Panc1 (cell line): ENCODE measurements around the gene HTR1B. TPM values are rescaled to one million over a fixed set of nuclear protein-coding genes. Genes with fewer than 3 reads are reported as not detected.

Experiments used
- ATAC-seq: fragments of 200-7000 bp; cut with Tn5 transposase; 2 replicates; pipeline ENCODE4 v1.9.1; 2020; ENCODE audit warnings: mild to moderate bottlenecking, moderate library complexity
- BruUV-seq: library from RNA; stranded (reverse); fragments of 400-500 nt; replicated peaks from 2 replicates; lab custom pipeline; 2021; lab: Mats Ljungman, UMichigan
- CTCF ChIA-PET: fragments of 300-600 bp; sonication (Branson Sonifier 250); formaldehyde crosslinking; loops from one replicate; lab custom pipeline; 2022; ENCODE audit warnings: antibody characterized with exemption; lab: Charles Lee
- POLR2A ChIA-PET: fragments of 300-600 bp; sonication (Branson Sonifier 250); formaldehyde crosslinking; loops from one replicate; lab custom pipeline; 2022; ENCODE audit warnings: antibody characterized with exemption; lab: Charles Lee
- DNase-seq: peaks from one replicate; pipeline ENCODE4 v3.0.0-alpha.2; 2010; ENCODE audit warnings: low read depth, low spot score
- H3K27ac ChIP-seq: 2 replicates; pipeline ENCODE4 v1.5.1; 2011; ENCODE audit warnings: mild to moderate bottlenecking, low read length, inconsistent platforms
- H3K27me3 ChIP-seq: fragments of 200-500 bp; sonication (Bioruptor generic); 2 replicates; pipeline ENCODE4 v1.6.0; 2014; ENCODE audit warnings: low read length, inconsistent platforms; ENCODE audit not compliant: control insufficient read depth, insufficient read depth
- H3K36me3 ChIP-seq: fragments of 200-500 bp; sonication (Bioruptor generic); 2 replicates; pipeline ENCODE4 v1.5.1; 2014; ENCODE audit warnings: inconsistent platforms, mild to moderate bottlenecking, low read length, moderate library complexity; ENCODE audit not compliant: control insufficient read depth, insufficient read depth
- H3K4me1 ChIP-seq: 2 replicates; pipeline ENCODE4 v1.5.1; 2011; ENCODE audit warnings: inconsistent platforms, mild to moderate bottlenecking, low read length, moderate library complexity; ENCODE audit not compliant: control insufficient read depth, insufficient read depth
- H3K4me3 ChIP-seq, 2 experiments: 2 replicates each; pipeline ENCODE4 v1.5.1; 2011 to 2012; ENCODE audit warnings: low read depth in 2 of 2, low read length in 2 of 2, mild to moderate bottlenecking in 2 of 2, inconsistent platforms in 1 of 2, moderate library complexity in 1 of 2
- H3K9me3 ChIP-seq: fragments of 200-500 bp; sonication (Bioruptor generic); 2 replicates; pipeline ENCODE4 v1.5.1; 2014; ENCODE audit warnings: low read depth, mild to moderate bottlenecking, inconsistent platforms, low read length, moderate library complexity; ENCODE audit not compliant: control insufficient read depth, insufficient read depth
- POLR2AphosphoS5 ChIP-seq: IDR thresholded peaks from 2 replicates; pipeline ENCODE4 v1.6.1; 2012; ENCODE audit warnings: mild to moderate bottlenecking, low read depth, low read length, moderate library complexity
- SIN3A ChIP-seq: IDR thresholded peaks from 2 replicates; pipeline ENCODE4 v1.6.1; 2012; ENCODE audit warnings: low read depth, mild to moderate bottlenecking, low read length, moderate library complexity, borderline replicate concordance; ENCODE audit not compliant: insufficient read depth
- TCF7L2 ChIP-seq: IDR thresholded peaks from 2 replicates; pipeline ENCODE4 v1.6.1; 2011; ENCODE audit warnings: mild to moderate bottlenecking, low read depth, low read length, inconsistent platforms
- in situ Hi-C: cut with HindIII; loops from 2 replicates; pipeline ENCODE4 v1.10.0; 2016; ENCODE audit warnings: low sequenced_read_pairs, low pct_unique_long_range_greater_than_20kb
- intact Hi-C: fragments of 100-400 bp; cut with micrococcal nuclease; formaldehyde crosslinking; loops from one replicate; pipeline ENCODE4 v1.10.0; 2022; ENCODE audit not compliant: unreplicated experiment
- total RNA-seq: library from RNA; stranded (reverse); gene quantifications from one replicate; pipeline ENCODE4 v1.2.1, GENCODE V29; 2021; ENCODE audit not compliant: unreplicated experiment
- TF ChIP-seq, protein P1 (sequence below): fragments of 450-650 bp; IDR thresholded peaks from 2 replicates; pipeline ENCODE4 v1.5.1; 2017; ENCODE audit warnings: mild to moderate bottlenecking
- TF ChIP-seq, protein P2 (sequence below), 2 experiments: IDR thresholded peaks; 2 replicates each; pipeline ENCODE4 v1.6.1; 2011 to 2012; ENCODE audit warnings: low read depth in 2 of 2, control low read depth in 1 of 2, low read length in 1 of 2, mild to moderate bottlenecking in 1 of 2, moderate library complexity in 1 of 2; ENCODE audit not compliant: insufficient read depth in 1 of 2

Gene HTR1B
- total RNA-seq, 1 experiment from 2014 or later: 14.0 TPM

DNA sequence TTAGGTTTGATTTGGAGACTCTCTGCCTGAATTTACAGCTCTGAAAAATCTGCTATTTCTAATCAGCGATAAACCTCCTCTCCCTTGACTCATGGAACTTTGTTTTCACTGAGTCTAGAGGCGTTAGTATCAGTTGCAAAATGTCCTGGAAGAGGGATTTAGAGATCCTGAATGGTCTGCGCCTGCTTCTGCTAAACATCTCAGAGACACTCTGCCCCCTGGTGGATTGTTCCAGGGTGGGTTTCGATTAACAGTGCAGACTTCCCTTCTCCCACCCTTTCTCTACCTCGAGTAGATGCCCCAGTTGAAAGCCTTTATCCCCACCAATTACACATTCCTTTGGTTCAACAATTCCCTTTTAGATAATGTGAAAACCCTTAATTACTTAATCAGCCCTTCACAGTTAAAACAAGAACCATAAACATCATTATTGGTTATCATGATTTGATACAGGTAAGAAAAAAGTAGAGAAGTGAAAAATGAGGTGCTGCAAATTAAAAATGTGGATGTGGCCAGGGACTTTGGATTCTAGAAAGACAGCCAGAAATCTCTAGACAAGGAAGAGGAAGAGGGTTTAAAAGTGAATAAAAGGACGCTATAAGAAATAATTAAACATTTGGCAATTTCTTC is 5.5 kb downstream of the HTR1B start:
- in situ Hi-C loops: no loop called here

DNA sequence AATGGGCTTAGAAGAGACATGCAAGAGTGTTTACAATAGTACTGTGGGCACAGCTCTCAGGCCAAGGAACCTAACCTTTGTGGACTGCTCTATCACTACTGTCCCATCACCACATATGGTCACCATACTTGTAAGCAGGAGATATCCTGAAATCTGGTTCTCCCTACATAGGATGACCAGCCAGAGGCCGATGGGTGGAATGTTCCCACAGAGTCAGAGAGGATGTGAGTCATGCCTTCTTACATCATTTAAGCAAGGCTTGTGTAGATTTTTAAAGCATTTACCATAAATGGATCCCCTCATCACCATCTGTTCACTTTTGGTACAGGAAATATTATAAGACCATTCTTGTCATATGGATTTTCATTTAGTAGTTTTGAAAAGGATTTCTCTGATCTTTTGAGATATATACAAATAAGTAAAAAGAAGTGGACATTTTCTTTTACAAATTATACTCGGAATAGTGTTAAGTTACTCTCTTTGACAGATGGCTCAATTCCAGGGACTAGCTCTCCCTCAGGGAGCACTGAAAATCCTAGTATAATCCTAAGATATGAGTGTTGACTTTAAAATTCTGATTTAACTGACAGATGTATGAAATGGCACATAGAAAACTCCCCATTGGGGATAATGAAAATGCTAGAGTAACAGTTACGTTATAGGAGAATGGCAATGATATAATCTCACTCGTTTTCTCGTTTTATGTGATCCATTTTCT is 6.6 kb downstream of the HTR1B start:
- BruUV-seq: no TSS peak
- ChIA-PET POLR2A (no interaction called here), CTCF (interaction anchor here (0.5 to 0.6 kb wide), 2 partner anchors 10 to 586 kb away, joined by 3 read pairs; no protein-coding TSS in a partner anchor)
- intact Hi-C loops (loop anchor here (5.0 kb wide), 1 partner anchor 164 kb away; no protein-coding TSS in a partner anchor), in situ Hi-C loops (no loop called here)
- H3K27ac ChIP-seq: peak overlapping the region; percentile 88
- TF ChIP-seq, protein P1, sequence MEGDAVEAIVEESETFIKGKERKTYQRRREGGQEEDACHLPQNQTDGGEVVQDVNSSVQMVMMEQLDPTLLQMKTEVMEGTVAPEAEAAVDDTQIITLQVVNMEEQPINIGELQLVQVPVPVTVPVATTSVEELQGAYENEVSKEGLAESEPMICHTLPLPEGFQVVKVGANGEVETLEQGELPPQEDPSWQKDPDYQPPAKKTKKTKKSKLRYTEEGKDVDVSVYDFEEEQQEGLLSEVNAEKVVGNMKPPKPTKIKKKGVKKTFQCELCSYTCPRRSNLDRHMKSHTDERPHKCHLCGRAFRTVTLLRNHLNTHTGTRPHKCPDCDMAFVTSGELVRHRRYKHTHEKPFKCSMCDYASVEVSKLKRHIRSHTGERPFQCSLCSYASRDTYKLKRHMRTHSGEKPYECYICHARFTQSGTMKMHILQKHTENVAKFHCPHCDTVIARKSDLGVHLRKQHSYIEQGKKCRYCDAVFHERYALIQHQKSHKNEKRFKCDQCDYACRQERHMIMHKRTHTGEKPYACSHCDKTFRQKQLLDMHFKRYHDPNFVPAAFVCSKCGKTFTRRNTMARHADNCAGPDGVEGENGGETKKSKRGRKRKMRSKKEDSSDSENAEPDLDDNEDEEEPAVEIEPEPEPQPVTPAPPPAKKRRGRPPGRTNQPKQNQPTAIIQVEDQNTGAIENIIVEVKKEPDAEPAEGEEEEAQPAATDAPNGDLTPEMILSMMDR: no peak
- no peak for TF ChIP-seq POLR2AphosphoS5
- TF ChIP-seq TCF7L2: no peak
- TF ChIP-seq, protein P2, sequence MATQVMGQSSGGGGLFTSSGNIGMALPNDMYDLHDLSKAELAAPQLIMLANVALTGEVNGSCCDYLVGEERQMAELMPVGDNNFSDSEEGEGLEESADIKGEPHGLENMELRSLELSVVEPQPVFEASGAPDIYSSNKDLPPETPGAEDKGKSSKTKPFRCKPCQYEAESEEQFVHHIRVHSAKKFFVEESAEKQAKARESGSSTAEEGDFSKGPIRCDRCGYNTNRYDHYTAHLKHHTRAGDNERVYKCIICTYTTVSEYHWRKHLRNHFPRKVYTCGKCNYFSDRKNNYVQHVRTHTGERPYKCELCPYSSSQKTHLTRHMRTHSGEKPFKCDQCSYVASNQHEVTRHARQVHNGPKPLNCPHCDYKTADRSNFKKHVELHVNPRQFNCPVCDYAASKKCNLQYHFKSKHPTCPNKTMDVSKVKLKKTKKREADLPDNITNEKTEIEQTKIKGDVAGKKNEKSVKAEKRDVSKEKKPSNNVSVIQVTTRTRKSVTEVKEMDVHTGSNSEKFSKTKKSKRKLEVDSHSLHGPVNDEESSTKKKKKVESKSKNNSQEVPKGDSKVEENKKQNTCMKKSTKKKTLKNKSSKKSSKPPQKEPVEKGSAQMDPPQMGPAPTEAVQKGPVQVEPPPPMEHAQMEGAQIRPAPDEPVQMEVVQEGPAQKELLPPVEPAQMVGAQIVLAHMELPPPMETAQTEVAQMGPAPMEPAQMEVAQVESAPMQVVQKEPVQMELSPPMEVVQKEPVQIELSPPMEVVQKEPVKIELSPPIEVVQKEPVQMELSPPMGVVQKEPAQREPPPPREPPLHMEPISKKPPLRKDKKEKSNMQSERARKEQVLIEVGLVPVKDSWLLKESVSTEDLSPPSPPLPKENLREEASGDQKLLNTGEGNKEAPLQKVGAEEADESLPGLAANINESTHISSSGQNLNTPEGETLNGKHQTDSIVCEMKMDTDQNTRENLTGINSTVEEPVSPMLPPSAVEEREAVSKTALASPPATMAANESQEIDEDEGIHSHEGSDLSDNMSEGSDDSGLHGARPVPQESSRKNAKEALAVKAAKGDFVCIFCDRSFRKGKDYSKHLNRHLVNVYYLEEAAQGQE (IDR thresholded peaks at IDR 0.05; ENCODE audit: insufficient read depth in 1 of 2, low read depth in 2 of 2, low read length in 1 of 2): no peak
- no peak for TF ChIP-seq SIN3A
- ATAC-seq (peak; percentile 56; the same call in 1 of the 2 replicates), DNase-seq (no peak)
- peaks cover 18% of the 10 kb centered on the region for H3K4me1 ChIP-seq
- no peaks in the 10 kb centered on the region for H3K27me3 ChIP-seq
- H3K36me3 ChIP-seq: no peaks in the 10 kb centered on the region
- no peak overlapping the region for H3K4me3 ChIP-seq
- H3K9me3 ChIP-seq: no peaks in the 10 kb centered on the region

More for the DNA sequence above, 5.5 kb downstream of the HTR1B start:
- DNase-seq (peak; percentile 43), ATAC-seq (peak; percentile 67)
- CTCF ChIA-PET: no interaction called here
- peak overlapping the region; percentile 88 for H3K27ac ChIP-seq
- BruUV-seq: no TSS peak
- peaks cover 18% of the 10 kb centered on the region for H3K4me1 ChIP-seq
- intact Hi-C loops: loop anchor here (5.0 kb wide), 1 partner anchor 166 kb away; no protein-coding TSS in a partner anchor
- H3K9me3 ChIP-seq: no peaks in the 10 kb centered on the region
- no peaks in the 10 kb centered on the region for H3K27me3 ChIP-seq
- POLR2A ChIA-PET: no interaction called here
- no peak overlapping the region for H3K4me3 ChIP-seq
- TF ChIP-seq, protein P1: peak; percentile 83
- TF ChIP-seq, protein P2 (IDR thresholded peaks at IDR 0.05; ENCODE audit: insufficient read depth in 1 of 2, low read depth in 2 of 2, low read length in 1 of 2): no peak
- H3K36me3 ChIP-seq: no peaks in the 10 kb centered on the region
